Epithelial cell of esophagus (primary cell): ENCODE measurements around the gene IL15RA.

Experiments
- DNase-seq: peaks from one replicate; pipeline ENCODE4 v3.0.0; 2010; ENCODE audit warnings: low read depth
- H3K4me3 ChIP-seq: 2 replicates; pipeline ENCODE4 v1.5.1; 2011; ENCODE audit warnings: mild to moderate bottlenecking, low read length, control low read depth
- CTCF ChIP-seq: IDR thresholded peaks from 2 replicates; pipeline ENCODE4 v1.5.1; 2011; ENCODE audit warnings: low read depth, mild to moderate bottlenecking, low read length, control low read depth, inconsistent platforms; ENCODE audit not compliant: insufficient read depth; ENCODE audit errors: missing control alignments

Gene IL15RA

DNA sequence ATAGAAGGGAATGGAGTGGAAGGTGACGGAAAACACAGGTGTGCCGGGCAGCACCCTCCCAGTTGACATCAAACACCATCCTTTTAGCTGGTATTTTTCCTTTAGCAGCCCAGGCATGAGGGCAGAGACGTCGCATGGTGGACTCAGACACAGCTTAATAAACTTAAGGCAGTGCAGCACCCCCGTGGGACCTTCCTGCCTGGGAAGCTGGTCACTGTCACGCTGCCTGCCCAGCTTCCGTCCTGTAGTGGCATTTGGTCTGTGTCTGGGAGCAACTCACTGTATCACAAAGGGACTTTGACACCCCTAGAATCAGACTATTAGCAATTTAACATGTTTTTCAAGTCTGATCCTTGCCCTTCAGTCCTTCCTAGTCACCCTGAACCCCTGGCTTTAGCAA is 35.8 kb downstream of the IL15RA start:
- no peak overlapping the region for H3K4me3 ChIP-seq
- TF ChIP-seq CTCF = no peak
- DNase-seq = no peak

DNA sequence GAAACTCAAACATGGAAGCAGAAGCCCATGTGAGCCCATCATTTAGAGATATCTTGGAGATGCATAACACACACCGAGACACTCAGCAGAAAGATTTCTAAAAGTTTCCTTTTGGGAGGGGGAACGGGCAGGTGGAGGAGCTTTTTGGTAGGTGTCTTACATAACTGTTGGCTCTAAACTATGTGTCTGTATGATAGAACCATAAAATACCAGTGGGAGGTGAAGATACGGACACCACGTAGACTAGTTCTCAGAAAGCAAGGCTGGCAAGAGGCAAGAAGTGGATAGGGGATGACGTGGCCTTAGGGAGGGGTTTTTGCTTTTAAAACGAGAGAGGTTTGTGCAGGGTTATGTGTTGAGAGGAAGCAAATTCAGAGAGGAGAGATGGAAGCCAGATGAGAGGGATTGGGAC is 36.5 kb downstream of the IL15RA start:
- no peak for DNase-seq
- no peak for TF ChIP-seq CTCF

DNA sequence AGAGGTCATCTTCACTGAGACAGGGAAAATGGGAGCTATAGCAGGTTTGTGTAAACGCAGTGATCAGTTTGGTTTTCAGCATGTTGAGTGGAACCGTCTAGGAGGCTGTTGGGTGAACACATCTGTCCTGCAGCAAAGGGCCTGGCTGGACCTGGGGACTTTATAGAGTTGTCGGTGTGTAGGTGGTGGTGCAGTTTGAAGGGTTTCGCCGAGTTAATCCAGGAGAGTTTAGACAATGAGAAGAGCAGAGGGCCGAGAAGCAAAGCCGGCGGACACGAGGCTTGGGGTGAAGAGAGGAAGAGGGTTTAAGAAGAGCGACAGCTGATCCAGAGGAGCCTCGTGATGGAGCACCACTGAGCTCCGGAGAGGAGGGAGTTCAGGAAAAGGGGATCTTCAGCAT is 39.1 kb downstream of the IL15RA start:
- TF ChIP-seq CTCF = no peak
- H3K4me3 ChIP-seq = no peak overlapping the region
- no peak for DNase-seq

More for the DNA sequence above, 36.5 kb downstream of the IL15RA start:
- no peak overlapping the region for H3K4me3 ChIP-seq

DNA sequence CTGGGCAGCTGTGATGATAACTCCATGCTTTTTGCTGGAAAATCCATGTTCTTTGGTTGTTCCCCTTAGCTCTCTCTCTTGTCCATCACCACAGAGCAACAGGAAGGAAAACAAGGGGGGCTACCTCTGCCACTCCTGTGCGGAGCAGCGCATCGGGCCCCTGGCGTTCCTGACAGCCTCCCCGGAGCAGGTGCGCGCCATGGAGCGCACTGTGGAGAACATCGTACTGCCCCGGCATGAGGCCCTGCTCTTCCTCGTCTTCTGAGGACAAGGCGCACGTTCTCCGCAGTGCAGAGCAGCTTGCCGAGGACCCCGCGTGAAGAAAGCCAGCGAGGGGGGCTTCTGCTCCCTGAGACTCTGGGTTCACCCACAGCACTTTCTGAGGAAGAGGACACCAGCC is 40.3 kb downstream of the IL15RA start:
- no peak for TF ChIP-seq CTCF
- H3K4me3 ChIP-seq = no peak overlapping the region
- DNase-seq = no peak

GRCh38 chr10:5935628-5936027 is 41.7 kb downstream of the IL15RA start:
- H3K4me3 ChIP-seq = no peak overlapping the region
- DNase-seq = no peak

DNA sequence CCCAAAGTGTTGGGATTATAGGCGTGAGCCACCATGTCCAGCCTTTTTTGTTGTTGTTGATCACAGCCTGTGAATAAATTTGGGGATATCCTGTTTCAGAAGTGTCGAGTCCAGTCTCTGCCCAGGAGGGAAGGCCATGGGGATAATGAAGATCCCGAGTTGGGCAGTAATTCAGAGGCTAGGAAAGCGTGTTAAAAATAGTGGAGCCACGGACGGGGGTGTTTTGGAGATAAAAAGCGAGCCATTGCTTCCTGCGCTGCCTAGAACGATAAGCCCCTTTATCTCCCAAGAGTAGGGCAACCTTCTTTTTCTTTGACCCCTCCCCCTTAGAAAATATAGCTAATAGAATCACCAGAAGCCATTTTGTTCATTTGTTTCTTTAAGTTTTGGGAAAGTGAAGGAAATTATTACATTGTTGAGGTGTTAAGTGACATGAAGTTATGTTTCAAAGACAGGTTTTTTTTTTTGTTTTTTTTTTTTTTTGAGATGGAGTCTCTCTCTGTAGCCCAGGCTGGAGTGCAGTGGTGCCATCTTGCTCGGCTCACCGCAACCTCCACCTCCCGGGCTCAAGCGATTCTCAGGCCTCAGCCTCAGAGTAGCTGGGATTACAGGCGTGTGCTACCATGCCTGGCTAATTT is 43.3 kb downstream of the IL15RA start:
- DNase-seq = no peak
- H3K4me3 ChIP-seq = no peak overlapping the region
- no peak for TF ChIP-seq CTCF

More at GRCh38 chr10:5935628-5936027, 41.7 kb downstream of the IL15RA start:
- no peak for TF ChIP-seq CTCF

DNA sequence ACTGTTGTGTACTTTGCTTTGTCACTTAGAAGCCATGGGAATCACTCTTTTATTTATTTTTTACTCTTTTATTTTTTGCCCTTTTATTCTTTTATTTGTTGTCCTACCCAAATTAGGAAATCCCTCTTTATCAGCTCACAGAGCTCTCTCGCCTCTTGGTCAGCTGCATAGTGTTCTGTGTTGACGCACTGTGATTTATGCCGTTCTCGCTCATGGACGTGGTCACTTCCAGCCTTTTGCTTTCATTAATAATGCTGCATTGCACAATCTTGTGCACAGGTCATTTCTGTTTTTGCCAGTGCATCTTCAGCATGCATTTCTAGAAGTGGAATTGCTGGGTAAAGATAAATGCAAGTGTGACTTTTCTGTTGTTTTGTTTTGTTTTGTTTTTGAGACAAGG is 45.0 kb downstream of the IL15RA start:
- no peak for TF ChIP-seq CTCF
- no peak for DNase-seq
- no peak overlapping the region for H3K4me3 ChIP-seq
